ENCODE results near the gene DPF3. TPM values are rescaled to one million over a fixed set of nuclear protein-coding genes. Genes with fewer than 3 reads are reported as not detected.

The DPF3 gene
- total RNA-seq, 1 experiment from 2014 or later: 0.31 TPM

GRCh38 chr14:72714094-72714493, 179.8 kb downstream of the DPF3 start:
- TF ChIP-seq, protein P1, sequence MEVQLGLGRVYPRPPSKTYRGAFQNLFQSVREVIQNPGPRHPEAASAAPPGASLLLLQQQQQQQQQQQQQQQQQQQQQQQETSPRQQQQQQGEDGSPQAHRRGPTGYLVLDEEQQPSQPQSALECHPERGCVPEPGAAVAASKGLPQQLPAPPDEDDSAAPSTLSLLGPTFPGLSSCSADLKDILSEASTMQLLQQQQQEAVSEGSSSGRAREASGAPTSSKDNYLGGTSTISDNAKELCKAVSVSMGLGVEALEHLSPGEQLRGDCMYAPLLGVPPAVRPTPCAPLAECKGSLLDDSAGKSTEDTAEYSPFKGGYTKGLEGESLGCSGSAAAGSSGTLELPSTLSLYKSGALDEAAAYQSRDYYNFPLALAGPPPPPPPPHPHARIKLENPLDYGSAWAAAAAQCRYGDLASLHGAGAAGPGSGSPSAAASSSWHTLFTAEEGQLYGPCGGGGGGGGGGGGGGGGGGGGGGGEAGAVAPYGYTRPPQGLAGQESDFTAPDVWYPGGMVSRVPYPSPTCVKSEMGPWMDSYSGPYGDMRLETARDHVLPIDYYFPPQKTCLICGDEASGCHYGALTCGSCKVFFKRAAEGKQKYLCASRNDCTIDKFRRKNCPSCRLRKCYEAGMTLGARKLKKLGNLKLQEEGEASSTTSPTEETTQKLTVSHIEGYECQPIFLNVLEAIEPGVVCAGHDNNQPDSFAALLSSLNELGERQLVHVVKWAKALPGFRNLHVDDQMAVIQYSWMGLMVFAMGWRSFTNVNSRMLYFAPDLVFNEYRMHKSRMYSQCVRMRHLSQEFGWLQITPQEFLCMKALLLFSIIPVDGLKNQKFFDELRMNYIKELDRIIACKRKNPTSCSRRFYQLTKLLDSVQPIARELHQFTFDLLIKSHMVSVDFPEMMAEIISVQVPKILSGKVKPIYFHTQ (CRISPR knock-in tag; IDR thresholded peaks at IDR 0.05): no peak
- TF ChIP-seq, protein P2, sequence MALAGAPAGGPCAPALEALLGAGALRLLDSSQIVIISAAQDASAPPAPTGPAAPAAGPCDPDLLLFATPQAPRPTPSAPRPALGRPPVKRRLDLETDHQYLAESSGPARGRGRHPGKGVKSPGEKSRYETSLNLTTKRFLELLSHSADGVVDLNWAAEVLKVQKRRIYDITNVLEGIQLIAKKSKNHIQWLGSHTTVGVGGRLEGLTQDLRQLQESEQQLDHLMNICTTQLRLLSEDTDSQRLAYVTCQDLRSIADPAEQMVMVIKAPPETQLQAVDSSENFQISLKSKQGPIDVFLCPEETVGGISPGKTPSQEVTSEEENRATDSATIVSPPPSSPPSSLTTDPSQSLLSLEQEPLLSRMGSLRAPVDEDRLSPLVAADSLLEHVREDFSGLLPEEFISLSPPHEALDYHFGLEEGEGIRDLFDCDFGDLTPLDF (CRISPR knock-in tag; IDR thresholded peaks at IDR 0.05): no peak
- TF ChIP-seq, protein P3, sequence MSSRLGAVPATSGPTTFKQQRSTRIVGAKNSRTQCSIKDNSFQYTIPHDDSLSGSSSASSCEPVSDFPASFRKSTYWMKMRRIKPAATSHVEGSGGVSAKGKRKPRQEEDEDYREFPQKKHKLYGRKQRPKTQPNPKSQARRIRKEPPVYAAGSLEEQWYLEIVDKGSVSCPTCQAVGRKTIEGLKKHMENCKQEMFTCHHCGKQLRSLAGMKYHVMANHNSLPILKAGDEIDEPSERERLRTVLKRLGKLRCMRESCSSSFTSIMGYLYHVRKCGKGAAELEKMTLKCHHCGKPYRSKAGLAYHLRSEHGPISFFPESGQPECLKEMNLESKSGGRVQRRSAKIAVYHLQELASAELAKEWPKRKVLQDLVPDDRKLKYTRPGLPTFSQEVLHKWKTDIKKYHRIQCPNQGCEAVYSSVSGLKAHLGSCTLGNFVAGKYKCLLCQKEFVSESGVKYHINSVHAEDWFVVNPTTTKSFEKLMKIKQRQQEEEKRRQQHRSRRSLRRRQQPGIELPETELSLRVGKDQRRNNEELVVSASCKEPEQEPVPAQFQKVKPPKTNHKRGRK (CRISPR knock-in tag; IDR thresholded peaks at IDR 0.05; ENCODE audit: borderline replicate concordance): no peak
- no peak for TF ChIP-seq ZNF396 (CRISPR knock-in tag; IDR thresholded peaks at IDR 0.05; ENCODE audit: borderline replicate concordance)
- no peak for ATAC-seq
- no peaks in the 10 kb centered on the region for H3K4me1 Mint-ChIP-seq
- no peak overlapping the region for H3K4me3 Mint-ChIP-seq
- H3K27ac Mint-ChIP-seq: no peak overlapping the region
- ChIA-PET CTCF (no interaction called here), POLR2A (no interaction called here)
- no peaks in the 10 kb centered on the region for H3K36me3 Mint-ChIP-seq
- no peaks in the 10 kb centered on the region for H3K9me3 Mint-ChIP-seq
- DNase-seq (ENCODE audit: low spot score): no peak
- no peaks in the 10 kb centered on the region for H3K27me3 Mint-ChIP-seq (ENCODE audit: low read depth)

DNA sequence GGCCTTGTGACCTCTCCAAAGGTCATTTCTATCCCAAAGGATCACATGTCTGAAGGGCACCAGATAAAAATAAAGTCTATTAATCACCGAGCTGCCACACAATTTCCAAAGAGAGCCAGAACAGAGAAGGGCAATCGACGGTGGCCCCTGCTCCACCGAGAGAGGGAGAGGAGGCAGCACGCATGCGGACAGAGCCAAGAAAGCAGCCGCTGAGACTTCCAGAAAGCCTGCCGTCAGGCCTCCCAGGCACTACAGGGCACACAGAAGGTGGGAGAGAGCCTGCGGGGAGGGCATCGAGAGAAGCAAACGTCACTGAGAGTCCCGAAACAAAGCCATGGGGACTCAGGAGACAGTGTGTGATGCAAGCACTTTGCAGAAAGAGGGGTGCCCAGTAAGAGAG, 182.0 kb downstream of the DPF3 start:
- ChIA-PET POLR2A (no interaction called here), CTCF (interaction anchor here (1.0 kb wide), 1 partner anchor 198 kb away, joined by 3 read pairs; no protein-coding TSS in a partner anchor)
- ATAC-seq (no peak), DNase-seq (ENCODE audit: low spot score) (no peak)
- Mint-ChIP-seq H3K4me1 (peaks cover 8% of the 10 kb centered on the region; the same call in 1 of the 2 replicates), H3K27me3 (ENCODE audit: low read depth) (no peaks in the 10 kb centered on the region), H3K4me3 (no peak overlapping the region), H3K27ac (no peak overlapping the region), H3K36me3 (no peaks in the 10 kb centered on the region), H3K9me3 (no peaks in the 10 kb centered on the region)
- no peak for TF ChIP-seq MYBL2 (CRISPR knock-in tag; IDR thresholded peaks at IDR 0.05)
- no peak for TF ChIP-seq ZNF219 (CRISPR knock-in tag; IDR thresholded peaks at IDR 0.05; ENCODE audit: borderline replicate concordance)
- TF ChIP-seq IRF2 (CRISPR knock-in tag; IDR thresholded peaks at IDR 0.05; ENCODE audit: borderline replicate concordance, low read depth): no peak
- no peak for TF ChIP-seq TEAD1 (CRISPR knock-in tag; IDR thresholded peaks at IDR 0.05)
- TF ChIP-seq ESRRA (CRISPR knock-in tag; IDR thresholded peaks at IDR 0.05; ENCODE audit: borderline replicate concordance): no peak
- TF ChIP-seq, protein P4, sequence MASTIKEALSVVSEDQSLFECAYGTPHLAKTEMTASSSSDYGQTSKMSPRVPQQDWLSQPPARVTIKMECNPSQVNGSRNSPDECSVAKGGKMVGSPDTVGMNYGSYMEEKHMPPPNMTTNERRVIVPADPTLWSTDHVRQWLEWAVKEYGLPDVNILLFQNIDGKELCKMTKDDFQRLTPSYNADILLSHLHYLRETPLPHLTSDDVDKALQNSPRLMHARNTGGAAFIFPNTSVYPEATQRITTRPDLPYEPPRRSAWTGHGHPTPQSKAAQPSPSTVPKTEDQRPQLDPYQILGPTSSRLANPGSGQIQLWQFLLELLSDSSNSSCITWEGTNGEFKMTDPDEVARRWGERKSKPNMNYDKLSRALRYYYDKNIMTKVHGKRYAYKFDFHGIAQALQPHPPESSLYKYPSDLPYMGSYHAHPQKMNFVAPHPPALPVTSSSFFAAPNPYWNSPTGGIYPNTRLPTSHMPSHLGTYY (CRISPR knock-in tag; IDR thresholded peaks at IDR 0.05): no peak
- TF ChIP-seq, protein P5, sequence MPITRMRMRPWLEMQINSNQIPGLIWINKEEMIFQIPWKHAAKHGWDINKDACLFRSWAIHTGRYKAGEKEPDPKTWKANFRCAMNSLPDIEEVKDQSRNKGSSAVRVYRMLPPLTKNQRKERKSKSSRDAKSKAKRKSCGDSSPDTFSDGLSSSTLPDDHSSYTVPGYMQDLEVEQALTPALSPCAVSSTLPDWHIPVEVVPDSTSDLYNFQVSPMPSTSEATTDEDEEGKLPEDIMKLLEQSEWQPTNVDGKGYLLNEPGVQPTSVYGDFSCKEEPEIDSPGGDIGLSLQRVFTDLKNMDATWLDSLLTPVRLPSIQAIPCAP (CRISPR knock-in tag; IDR thresholded peaks at IDR 0.05): no peak
- no peak for TF ChIP-seq TCF7 (CRISPR knock-in tag; IDR thresholded peaks at IDR 0.05; ENCODE audit: low read depth)
- no peak for TF ChIP-seq OVOL2 (CRISPR knock-in tag; IDR thresholded peaks at IDR 0.05; ENCODE audit: borderline replicate concordance)
- no peak for TF ChIP-seq KAT7 (CRISPR knock-in tag; IDR thresholded peaks at IDR 0.05; ENCODE audit: borderline replicate concordance)
- TF ChIP-seq, protein P6, sequence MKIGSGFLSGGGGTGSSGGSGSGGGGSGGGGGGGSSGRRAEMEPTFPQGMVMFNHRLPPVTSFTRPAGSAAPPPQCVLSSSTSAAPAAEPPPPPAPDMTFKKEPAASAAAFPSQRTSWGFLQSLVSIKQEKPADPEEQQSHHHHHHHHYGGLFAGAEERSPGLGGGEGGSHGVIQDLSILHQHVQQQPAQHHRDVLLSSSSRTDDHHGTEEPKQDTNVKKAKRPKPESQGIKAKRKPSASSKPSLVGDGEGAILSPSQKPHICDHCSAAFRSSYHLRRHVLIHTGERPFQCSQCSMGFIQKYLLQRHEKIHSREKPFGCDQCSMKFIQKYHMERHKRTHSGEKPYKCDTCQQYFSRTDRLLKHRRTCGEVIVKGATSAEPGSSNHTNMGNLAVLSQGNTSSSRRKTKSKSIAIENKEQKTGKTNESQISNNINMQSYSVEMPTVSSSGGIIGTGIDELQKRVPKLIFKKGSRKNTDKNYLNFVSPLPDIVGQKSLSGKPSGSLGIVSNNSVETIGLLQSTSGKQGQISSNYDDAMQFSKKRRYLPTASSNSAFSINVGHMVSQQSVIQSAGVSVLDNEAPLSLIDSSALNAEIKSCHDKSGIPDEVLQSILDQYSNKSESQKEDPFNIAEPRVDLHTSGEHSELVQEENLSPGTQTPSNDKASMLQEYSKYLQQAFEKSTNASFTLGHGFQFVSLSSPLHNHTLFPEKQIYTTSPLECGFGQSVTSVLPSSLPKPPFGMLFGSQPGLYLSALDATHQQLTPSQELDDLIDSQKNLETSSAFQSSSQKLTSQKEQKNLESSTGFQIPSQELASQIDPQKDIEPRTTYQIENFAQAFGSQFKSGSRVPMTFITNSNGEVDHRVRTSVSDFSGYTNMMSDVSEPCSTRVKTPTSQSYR (CRISPR knock-in tag; IDR thresholded peaks at IDR 0.05): no peak
- TF ChIP-seq FOXK1 (CRISPR knock-in tag; IDR thresholded peaks at IDR 0.05): no peak
- no peak for TF ChIP-seq HMGA2 (CRISPR knock-in tag; IDR thresholded peaks at IDR 0.05)
- no peak for TF ChIP-seq MLX (CRISPR knock-in tag; IDR thresholded peaks at IDR 0.05)
- TF ChIP-seq, protein P7, sequence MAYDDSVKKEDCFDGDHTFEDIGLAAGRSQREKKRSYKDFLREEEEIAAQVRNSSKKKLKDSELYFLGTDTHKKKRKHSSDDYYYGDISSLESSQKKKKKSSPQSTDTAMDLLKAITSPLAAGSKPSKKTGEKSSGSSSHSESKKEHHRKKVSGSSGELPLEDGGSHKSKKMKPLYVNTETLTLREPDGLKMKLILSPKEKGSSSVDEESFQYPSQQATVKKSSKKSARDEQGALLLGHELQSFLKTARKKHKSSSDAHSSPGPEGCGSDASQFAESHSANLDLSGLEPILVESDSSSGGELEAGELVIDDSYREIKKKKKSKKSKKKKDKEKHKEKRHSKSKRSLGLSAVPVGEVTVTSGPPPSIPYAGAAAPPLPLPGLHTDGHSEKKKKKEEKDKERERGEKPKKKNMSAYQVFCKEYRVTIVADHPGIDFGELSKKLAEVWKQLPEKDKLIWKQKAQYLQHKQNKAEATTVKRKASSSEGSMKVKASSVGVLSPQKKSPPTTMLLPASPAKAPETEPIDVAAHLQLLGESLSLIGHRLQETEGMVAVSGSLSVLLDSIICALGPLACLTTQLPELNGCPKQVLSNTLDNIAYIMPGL (CRISPR knock-in tag; IDR thresholded peaks at IDR 0.05): no peak
- TF ChIP-seq NR2C2 (CRISPR knock-in tag; IDR thresholded peaks at IDR 0.05): no peak
- TF ChIP-seq CDX4 (CRISPR knock-in tag; IDR thresholded peaks at IDR 0.05; ENCODE audit: borderline replicate concordance): no peak
- TF ChIP-seq NFE2L1 (CRISPR knock-in tag; IDR thresholded peaks at IDR 0.05): no peak
